ENCODE data around the gene SLC9C1. TPM values are rescaled to one million over a fixed set of nuclear protein-coding genes. Genes with fewer than 3 reads are reported as not detected.

The SLC9C1 gene
- total RNA-seq, 5 donors from 2014 or later (not counting 1 experiment from before 2014, with no cell fraction given), result not detected

- ChIA-PET POLR2A (interaction anchor here (0.6 to 1.6 kb wide), 2 partner anchors 9 to 188 kb away, joined by 3 to 4 read pairs; no protein-coding TSS in a partner anchor), CTCF (interaction anchor here in 1 of 2 donors (1.1 kb wide), 1 partner anchor 398 kb away, joined by 3 read pairs; no protein-coding TSS in a partner anchor)
- peaks cover 78 to 80% (median 79%) of the 10 kb centered on the region in 3 donors for H3K4me1 Mint-ChIP-seq
- peak overlapping the region; percentile 87 for H3K27ac ChIP-seq (ENCODE audit: low read length)
- H3K27ac Mint-ChIP-seq, result peak overlapping the region; percentile 93 to 98
- H3K36me3 Mint-ChIP-seq, result no peaks in the 10 kb centered on the region
- peaks cover 40 to 62% of the 10 kb centered on the region in 2 experiments for H3K4me1 ChIP-seq (ENCODE audit: control insufficient read depth in 1 of 2, extremely low read depth in 1 of 2, insufficient read depth in 2 of 2, low read length in 2 of 2)
- peak in 15 of 35 experiments; percentile 12 to 64 (median 27) for DNase-seq
- H3K9me3 Mint-ChIP-seq, result no peaks in the 10 kb centered on the region
- 100% methylated on average over 2 of the region's 8 CpGs for WGBS (ENCODE audit: insufficient coverage)
- H3K27me3 Mint-ChIP-seq, result no peaks in the 10 kb centered on the region
- H3K27me3 ChIP-seq (replicated peaks in 1 of 2; ENCODE audit: control insufficient read depth in 2 of 2, extremely low read depth in 1 of 2, insufficient read depth in 2 of 2, low read length in 1 of 2), result no peaks in the 10 kb centered on the region
- H3K9me3 ChIP-seq, result no peaks in the 10 kb centered on the region
- peak overlapping the region in 1 of 2 donors; percentile 19 for H3K4me3 ChIP-seq (ENCODE audit: control insufficient read depth in 1 of 2, extremely low read depth in 1 of 2, low read length in 1 of 2)
- peak overlapping the region; percentile 1 to 90 (median 36) for H3K4me3 Mint-ChIP-seq
- no peaks in the 10 kb centered on the region for H3K36me3 ChIP-seq (ENCODE audit: control insufficient read depth in 2 of 2, extremely low read depth in 1 of 2, insufficient read depth in 1 of 2, low read length in 1 of 2)
- peak; percentile 27 to 32 (median 29) for ATAC-seq (replicated peaks in 1 of 4)
These were observed 159.5 kb downstream of the SLC9C1 start for GRCh38 chr3:112134335-112135124.

GRCh38 chr3:112133626-112134334 is 160.2 kb downstream of the SLC9C1 start:
- no peaks in the 10 kb centered on the region for H3K9me3 Mint-ChIP-seq
- H3K27me3 Mint-ChIP-seq, result no peaks in the 10 kb centered on the region
- H3K27ac Mint-ChIP-seq, result peak overlapping the region; percentile 93 to 98
- Histone ChIP-seq H3K36me3 (ENCODE audit: control insufficient read depth in 2 of 2, extremely low read depth in 1 of 2, insufficient read depth in 1 of 2, low read length in 1 of 2) (no peaks in the 10 kb centered on the region), H3K27me3 (replicated peaks in 1 of 2; ENCODE audit: control insufficient read depth in 2 of 2, extremely low read depth in 1 of 2, insufficient read depth in 2 of 2, low read length in 1 of 2) (no peaks in the 10 kb centered on the region), H3K4me1 (ENCODE audit: control insufficient read depth in 1 of 2, extremely low read depth in 1 of 2, insufficient read depth in 2 of 2, low read length in 2 of 2) (peaks cover 44 to 69% of the 10 kb centered on the region in 2 experiments), H3K27ac (ENCODE audit: low read length) (peak overlapping the region; percentile 87), H3K4me3 (ENCODE audit: control insufficient read depth in 1 of 2, extremely low read depth in 1 of 2, low read length in 1 of 2) (peak overlapping the region in 1 of 2 donors; percentile 19), H3K9me3 (no peaks in the 10 kb centered on the region)
- peaks cover 85 to 87% (median 86%) of the 10 kb centered on the region in 3 donors for H3K4me1 Mint-ChIP-seq
- H3K36me3 Mint-ChIP-seq, result no peaks in the 10 kb centered on the region
- 89% methylated on average over 5 of the region's 5 CpGs for WGBS (ENCODE audit: insufficient coverage)
- ATAC-seq (replicated peaks in 1 of 4), result no peak
- ChIA-PET POLR2A (interaction anchor here (0.6 to 1.6 kb wide), 2 partner anchors 8 to 189 kb away, joined by 3 to 4 read pairs; no protein-coding TSS in a partner anchor), CTCF (interaction anchor here in 1 of 2 donors (1.1 to 1.3 kb wide), 2 partner anchors 10 to 399 kb away, joined by 3 read pairs; no protein-coding TSS in a partner anchor)
- H3K4me3 Mint-ChIP-seq, result peak overlapping the region; percentile 86 to 92 (median 90)
- no peak for DNase-seq

- peak; percentile 31 to 89 (median 72) for DNase-seq
- Mint-ChIP-seq H3K4me3 (peak within 1 kb of the TSS; percentile 86 to 92 (median 90)), H3K4me1 (peaks cover 91 to 94% (median 92%) of the 10 kb centered on the region in 3 donors), H3K27me3 (no peaks in the 10 kb centered on the region), H3K36me3 (no peaks in the 10 kb centered on the region), H3K27ac (peak within 1 kb of the TSS; percentile 93 to 98), H3K9me3 (no peaks in the 10 kb centered on the region)
- no peaks in the 10 kb centered on the region for H3K27me3 ChIP-seq (replicated peaks in 1 of 2; ENCODE audit: control insufficient read depth in 2 of 2, extremely low read depth in 1 of 2, insufficient read depth in 2 of 2, low read length in 1 of 2)
- H3K36me3 ChIP-seq (ENCODE audit: control insufficient read depth in 2 of 2, extremely low read depth in 1 of 2, insufficient read depth in 1 of 2, low read length in 1 of 2), result no peaks in the 10 kb centered on the region
- POLR2A ChIA-PET, result no interaction called here
- peak within 1 kb of the TSS; percentile 87 for H3K27ac ChIP-seq (ENCODE audit: low read length)
- 0% methylated on average over 1 of the region's 5 CpGs for WGBS (ENCODE audit: insufficient coverage)
- CTCF ChIA-PET, result interaction anchor here (1.1 to 1.3 kb wide), 2 partner anchors 9 to 22 kb away, joined by 3 to 7 read pairs; no protein-coding TSS in a partner anchor
- H3K4me3 ChIP-seq (ENCODE audit: control insufficient read depth in 1 of 2, extremely low read depth in 1 of 2, low read length in 1 of 2), result peak within 1 kb of the TSS; percentile 46 to 64
- H3K9me3 ChIP-seq, result no peaks in the 10 kb centered on the region
- H3K4me1 ChIP-seq (ENCODE audit: control insufficient read depth in 1 of 2, extremely low read depth in 1 of 2, insufficient read depth in 2 of 2, low read length in 2 of 2), result peaks cover 47 to 76% of the 10 kb centered on the region in 2 experiments
- ATAC-seq (replicated peaks in 1 of 4), result peak; percentile 71 to 79 (median 74)
These were observed 161.0 kb downstream of the SLC9C1 start, which contains the start of gene GCSAM for GRCh38 chr3:112132975-112133448. Gene GCSAM, minus strand, starts transcription at chr3:112133248. Its CDS starts 128 bp downstream, at chr3:112133120.

GRCh38 chr3:112132554-112132953 is 161.5 kb downstream of the SLC9C1 start:
- DNase-seq, result peak in 1 of 35 experiments; percentile 40
- H3K4me3 ChIP-seq (ENCODE audit: control insufficient read depth in 1 of 2, extremely low read depth in 1 of 2, low read length in 1 of 2), result peak overlapping the region; percentile 46 to 64
- CTCF ChIA-PET, result interaction anchor here (1.1 to 1.3 kb wide), 2 partner anchors 8 to 21 kb away, joined by 3 to 7 read pairs; no protein-coding TSS in a partner anchor
- peak in 3 of 4 experiments; percentile 5 to 27 (median 27) for ATAC-seq (replicated peaks in 1 of 4)
- peaks cover 51 to 81% of the 10 kb centered on the region in 2 experiments for H3K4me1 ChIP-seq (ENCODE audit: control insufficient read depth in 1 of 2, extremely low read depth in 1 of 2, insufficient read depth in 2 of 2, low read length in 2 of 2)
- H3K36me3 ChIP-seq (ENCODE audit: control insufficient read depth in 2 of 2, extremely low read depth in 1 of 2, insufficient read depth in 1 of 2, low read length in 1 of 2), result no peaks in the 10 kb centered on the region
- Mint-ChIP-seq H3K4me3 (peak overlapping the region; percentile 86 to 92 (median 90)), H3K36me3 (no peaks in the 10 kb centered on the region), H3K4me1 (peaks cover 92 to 95% (median 92%) of the 10 kb centered on the region in 3 donors), H3K9me3 (no peaks in the 10 kb centered on the region), H3K27ac (peak overlapping the region; percentile 93 to 98), H3K27me3 (no peaks in the 10 kb centered on the region)
- H3K9me3 ChIP-seq, result no peaks in the 10 kb centered on the region
- H3K27ac ChIP-seq (ENCODE audit: low read length), result peak overlapping the region; percentile 87
- POLR2A ChIA-PET, result no interaction called here
- no peaks in the 10 kb centered on the region for H3K27me3 ChIP-seq (replicated peaks in 1 of 2; ENCODE audit: control insufficient read depth in 2 of 2, extremely low read depth in 1 of 2, insufficient read depth in 2 of 2, low read length in 1 of 2)
- no CpG with 5 or more reads among the region's 1 CpG for WGBS (ENCODE audit: insufficient coverage)

- POLR2A ChIA-PET, result no interaction called here
- peaks cover 52 to 85% of the 10 kb centered on the region in 2 experiments for H3K4me1 ChIP-seq (ENCODE audit: control insufficient read depth in 1 of 2, extremely low read depth in 1 of 2, insufficient read depth in 2 of 2, low read length in 2 of 2)
- Mint-ChIP-seq H3K4me1 (peaks cover 92 to 95% (median 92%) of the 10 kb centered on the region in 3 donors), H3K9me3 (no peaks in the 10 kb centered on the region), H3K27me3 (no peaks in the 10 kb centered on the region), H3K36me3 (no peaks in the 10 kb centered on the region), H3K4me3 (peak overlapping the region; percentile 86 to 92 (median 90)), H3K27ac (peak overlapping the region; percentile 93 to 98)
- H3K27ac ChIP-seq (ENCODE audit: low read length), result peak overlapping the region; percentile 87
- H3K9me3 ChIP-seq, result no peaks in the 10 kb centered on the region
- WGBS (ENCODE audit: insufficient coverage), result 100% methylated on average over 1 of the region's 3 CpGs
- H3K4me3 ChIP-seq (ENCODE audit: control insufficient read depth in 1 of 2, extremely low read depth in 1 of 2, low read length in 1 of 2), result peak overlapping the region; percentile 46 to 64
- ATAC-seq (replicated peaks in 1 of 4) (no peak), DNase-seq (no peak)
- CTCF ChIA-PET, result interaction anchor here in 1 of 2 donors (1.1 kb wide), 1 partner anchor 21 kb away, joined by 7 read pairs; no protein-coding TSS in a partner anchor
- H3K27me3 ChIP-seq (replicated peaks in 1 of 2; ENCODE audit: control insufficient read depth in 2 of 2, extremely low read depth in 1 of 2, insufficient read depth in 2 of 2, low read length in 1 of 2), result no peaks in the 10 kb centered on the region
- H3K36me3 ChIP-seq (ENCODE audit: control insufficient read depth in 2 of 2, extremely low read depth in 1 of 2, insufficient read depth in 1 of 2, low read length in 1 of 2), result no peaks in the 10 kb centered on the region
These were observed 161.9 kb downstream of the SLC9C1 start for GRCh38 chr3:112132088-112132487.
